H9 (cell line): Measurements from ENCODE around the gene MROH2A. TPM values are rescaled to one million over a fixed set of nuclear protein-coding genes. Genes with fewer than 3 reads are reported as not detected.

ENCODE experiments used
- DNase-seq: peaks from one replicate; pipeline ENCODE4 v3.0.0-alpha.2; 2017
- H2AFZ ChIP-seq: one replicate; pipeline ENCODE4 v1.6.1; 2013; ENCODE audit warnings: mild to moderate bottlenecking, low read length, control low read depth, moderate library complexity
- H2AK5ac ChIP-seq: 2 replicates; pipeline ENCODE4 v1.6.1; 2013; ENCODE audit warnings: low read length, control low read depth, mixed read lengths; ENCODE audit not compliant: insufficient read length
- H2BK120ac ChIP-seq: one replicate; pipeline ENCODE4 v1.6.1; 2013; ENCODE audit warnings: low read depth, mild to moderate bottlenecking, low read length, control low read depth, inconsistent platforms; ENCODE audit not compliant: poor library complexity, severe bottlenecking
- H2BK12ac ChIP-seq: 2 replicates; pipeline ENCODE4 v1.6.1; 2013; ENCODE audit warnings: low read length, control low read depth, mixed read lengths, low read depth; ENCODE audit not compliant: insufficient read length
- H2BK15ac ChIP-seq: 2 replicates; pipeline ENCODE4 v1.6.1; 2013; ENCODE audit warnings: low read depth, low read length, control low read depth
- H2BK20ac ChIP-seq: one replicate; pipeline ENCODE4 v1.6.1; 2013; ENCODE audit warnings: low read depth, mild to moderate bottlenecking, low read length, control low read depth, inconsistent platforms; ENCODE audit not compliant: poor library complexity, severe bottlenecking
- H2BK5ac ChIP-seq: 2 replicates; pipeline ENCODE4 v1.6.1; 2013; ENCODE audit warnings: low read length, control low read depth, mixed read lengths; ENCODE audit not compliant: insufficient read length
- H3K14ac ChIP-seq: 2 replicates; pipeline ENCODE4 v1.6.1; 2013; ENCODE audit warnings: low read length, control low read depth; ENCODE audit not compliant: insufficient read depth
- H3K18ac ChIP-seq: 2 replicates; pipeline ENCODE4 v1.6.1; 2013; ENCODE audit warnings: low read depth, mild to moderate bottlenecking, mixed read lengths, low read length, control low read depth; ENCODE audit not compliant: insufficient read length
- H3K23ac ChIP-seq: 2 replicates; pipeline ENCODE4 v1.6.1; 2013; ENCODE audit warnings: low read length, control low read depth, mixed read lengths, low read depth; ENCODE audit not compliant: insufficient read length
- H3K23me2 ChIP-seq: 2 replicates; pipeline ENCODE4 v1.6.1; 2013; ENCODE audit warnings: low read depth, mild to moderate bottlenecking, mixed read lengths, low read length, control low read depth; ENCODE audit not compliant: insufficient read length, poor library complexity, severe bottlenecking
- H3K27ac ChIP-seq: 2 replicates; pipeline ENCODE4 v1.5.1; 2013; ENCODE audit warnings: low read length, control low read depth, mixed read lengths, low read depth; ENCODE audit not compliant: insufficient read length
- H3K27me3 ChIP-seq: 2 replicates; pipeline ENCODE4 v1.6.1; 2013; ENCODE audit warnings: low read length, control low read depth, inconsistent platforms; ENCODE audit not compliant: insufficient read depth
- H3K4ac ChIP-seq: 2 replicates; pipeline ENCODE4 v1.6.1; 2013; ENCODE audit warnings: low read depth, mild to moderate bottlenecking, control low read depth, inconsistent platforms, low read length, moderate library complexity
- H3K4me1 ChIP-seq: 2 replicates; pipeline ENCODE4 v1.6.1; 2013; ENCODE audit warnings: low read length, control low read depth, inconsistent platforms; ENCODE audit not compliant: insufficient read depth
- H3K4me2 ChIP-seq: 2 replicates; pipeline ENCODE4 v1.6.1; 2013; ENCODE audit warnings: low read length, control low read depth, mixed read lengths; ENCODE audit not compliant: insufficient read length, insufficient read depth
- H3K56ac ChIP-seq: 2 replicates; pipeline ENCODE4 v1.6.1; 2013; ENCODE audit warnings: low read depth, mild to moderate bottlenecking, mixed read lengths, low read length, control low read depth; ENCODE audit not compliant: insufficient read length
- H3K79me1 ChIP-seq: 2 replicates; pipeline ENCODE4 v1.6.1; 2013; ENCODE audit warnings: low read depth, mild to moderate bottlenecking, moderate library complexity, low read length, control low read depth, inconsistent platforms; ENCODE audit not compliant: insufficient read depth, poor library complexity, severe bottlenecking
- H3K79me2 ChIP-seq: 2 replicates; pipeline ENCODE4 v1.6.1; 2013; ENCODE audit warnings: low read length, control low read depth, inconsistent platforms; ENCODE audit not compliant: insufficient read depth
- H3K9ac ChIP-seq: 2 replicates; pipeline ENCODE4 v1.6.1; 2013; ENCODE audit warnings: low read length, control low read depth, mixed read lengths; ENCODE audit not compliant: insufficient read length; ENCODE audit errors: extremely low read depth
- H3K9me3 ChIP-seq: one replicate; pipeline ENCODE4 v1.6.1; 2013; ENCODE audit warnings: low read depth, low read length, inconsistent platforms; ENCODE audit not compliant: control insufficient read depth
- H3T11ph ChIP-seq: one replicate; pipeline ENCODE4 v1.6.1; 2013; ENCODE audit warnings: mild to moderate bottlenecking, low read length, control low read depth, inconsistent platforms
- H4K20me1 ChIP-seq: one replicate; pipeline ENCODE4 v1.6.1; 2013; ENCODE audit not compliant: control insufficient read depth, insufficient read length, insufficient read depth
- H4K5ac ChIP-seq: 2 replicates; pipeline ENCODE4 v1.6.1; 2013; ENCODE audit warnings: low read depth, mild to moderate bottlenecking, mixed read lengths, low read length, control low read depth; ENCODE audit not compliant: insufficient read length
- H4K8ac ChIP-seq: replicated peaks from 2 replicates; pipeline ENCODE4 v1.6.1; 2013; ENCODE audit warnings: low read length, control low read depth, mixed read lengths, low read depth; ENCODE audit not compliant: insufficient read length
- H4K91ac ChIP-seq: 2 replicates; pipeline ENCODE4 v1.6.1; 2013; ENCODE audit warnings: low read depth, mild to moderate bottlenecking, moderate library complexity, mixed read lengths, low read length, control low read depth; ENCODE audit not compliant: insufficient read length
- H3K27ac Mint-ChIP-seq, 3 experiments: 2 replicates in 2 of 3; 3 replicates in 1 of 3; pipeline ENCODE4 v1.8.0; 2020 to 2021; ENCODE audit warnings: mixed read lengths in 3 of 3, mild to moderate bottlenecking in 1 of 3, moderate library complexity in 1 of 3
- H3K27me3 Mint-ChIP-seq: 2 replicates; pipeline ENCODE4 v1.8.0; 2021; ENCODE audit warnings: low read depth, mild to moderate bottlenecking, moderate library complexity, mixed read lengths
- H3K36me3 Mint-ChIP-seq, 3 experiments: 2 replicates in 2 of 3; 3 replicates in 1 of 3; pipeline ENCODE4 v1.8.0; 2020 to 2021; ENCODE audit warnings: low read depth in 3 of 3, mixed read lengths in 3 of 3; ENCODE audit not compliant: insufficient read depth in 1 of 3
- H3K4me1 Mint-ChIP-seq, 2 experiments: 2 replicates each; pipeline ENCODE4 v1.8.0; 2020; ENCODE audit warnings: mixed read lengths in 2 of 2
- H3K4me3 Mint-ChIP-seq, 2 experiments: 2 replicates in 1 of 2; 3 replicates in 1 of 2; pipeline ENCODE4 v1.8.0; 2020 to 2021; ENCODE audit warnings: mild to moderate bottlenecking in 2 of 2, mixed read lengths in 2 of 2, moderate library complexity in 1 of 2
- H3K9me3 Mint-ChIP-seq, 2 experiments: 2 replicates in 1 of 2; 3 replicates in 1 of 2; pipeline ENCODE4 v1.8.0; 2020; ENCODE audit warnings: mild to moderate bottlenecking in 2 of 2, mixed read lengths in 2 of 2, moderate library complexity in 1 of 2
- WGBS: extraction: QIAGEN DNeasy Blood & Tissue Kit; methylation state at CpG from one replicate; pipeline ENCODE4 v1.1.7; 2013; ENCODE audit warnings: missing lambda C conversion rate, low lambda C conversion rate, mixed read lengths; ENCODE audit not compliant: insufficient read length; ENCODE audit errors: extremely low coverage; 5-methylcytosine and 5-hydroxymethylcytosine counted together
- total RNA-seq: library from RNA; stranded (reverse); gene quantifications from 2 replicates; pipeline ENCODE4 v1.2.1, GENCODE V29; 2021
- TF ChIP-seq, protein P1 (sequence below): fragments of 200-600 bp; sonication (generic); conservative IDR thresholded peaks from 3 replicates; pipeline ENCODE4 v1.8.0; 2021; ENCODE audit warnings: antibody characterized with exemption, mild to moderate bottlenecking

The MROH2A gene
- total RNA-seq, 1 experiment from 2014 or later: not detected

DNA sequence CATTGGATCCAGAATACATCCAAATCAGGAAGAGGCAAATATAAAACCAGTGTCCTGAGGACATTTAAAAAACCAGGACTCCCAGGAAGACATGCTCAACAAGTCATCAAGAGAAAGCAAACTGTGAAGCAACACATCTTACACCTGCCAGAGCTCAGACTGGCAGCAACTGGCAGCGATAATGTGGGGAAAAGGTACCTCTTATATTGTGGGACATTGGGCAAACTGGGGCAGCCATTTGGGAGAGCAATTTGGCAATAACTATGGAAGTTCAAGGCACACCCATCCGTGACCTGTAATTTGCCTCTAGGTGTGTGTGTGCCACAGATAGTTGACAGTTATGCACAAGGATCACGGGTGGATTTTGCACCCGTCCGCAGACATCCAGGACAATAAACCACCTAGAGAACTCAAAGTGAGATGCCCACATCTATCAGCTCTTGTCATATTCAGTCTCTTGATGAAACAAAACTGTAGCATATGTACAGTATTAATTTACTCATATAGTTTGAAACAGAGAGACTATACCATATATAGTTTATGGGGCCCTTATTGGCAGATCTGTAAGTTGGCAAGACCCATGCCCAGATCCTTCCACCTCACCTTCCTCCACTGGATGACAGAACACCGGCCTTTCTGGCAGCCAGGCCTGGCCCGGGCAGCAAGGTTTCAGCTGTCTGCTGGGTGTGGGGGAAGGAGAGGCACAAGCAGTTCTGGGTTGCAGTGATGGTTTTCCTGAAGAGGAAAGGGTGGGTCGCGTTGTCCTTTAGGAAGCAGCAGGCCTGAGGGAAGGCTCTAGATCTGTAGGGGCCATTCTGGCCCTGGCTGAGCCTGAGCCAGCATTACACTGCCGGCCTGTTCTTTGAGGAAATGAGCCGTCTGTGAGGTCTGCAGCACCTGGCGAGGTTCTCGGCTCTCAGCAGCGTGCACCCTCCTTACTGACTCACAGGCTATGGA, 57.4 kb downstream of the MROH2A start:
- Histone ChIP-seq H4K20me1 (peaks cover 4% of the 10 kb centered on the region), H2BK120ac (no peak overlapping the region)

More for the DNA sequence above, 57.4 kb downstream of the MROH2A start:
- TF ChIP-seq, protein P1, sequence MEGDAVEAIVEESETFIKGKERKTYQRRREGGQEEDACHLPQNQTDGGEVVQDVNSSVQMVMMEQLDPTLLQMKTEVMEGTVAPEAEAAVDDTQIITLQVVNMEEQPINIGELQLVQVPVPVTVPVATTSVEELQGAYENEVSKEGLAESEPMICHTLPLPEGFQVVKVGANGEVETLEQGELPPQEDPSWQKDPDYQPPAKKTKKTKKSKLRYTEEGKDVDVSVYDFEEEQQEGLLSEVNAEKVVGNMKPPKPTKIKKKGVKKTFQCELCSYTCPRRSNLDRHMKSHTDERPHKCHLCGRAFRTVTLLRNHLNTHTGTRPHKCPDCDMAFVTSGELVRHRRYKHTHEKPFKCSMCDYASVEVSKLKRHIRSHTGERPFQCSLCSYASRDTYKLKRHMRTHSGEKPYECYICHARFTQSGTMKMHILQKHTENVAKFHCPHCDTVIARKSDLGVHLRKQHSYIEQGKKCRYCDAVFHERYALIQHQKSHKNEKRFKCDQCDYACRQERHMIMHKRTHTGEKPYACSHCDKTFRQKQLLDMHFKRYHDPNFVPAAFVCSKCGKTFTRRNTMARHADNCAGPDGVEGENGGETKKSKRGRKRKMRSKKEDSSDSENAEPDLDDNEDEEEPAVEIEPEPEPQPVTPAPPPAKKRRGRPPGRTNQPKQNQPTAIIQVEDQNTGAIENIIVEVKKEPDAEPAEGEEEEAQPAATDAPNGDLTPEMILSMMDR: no peak
- Mint-ChIP-seq H3K4me3 (no peak overlapping the region), H3K36me3 (peaks cover 49 to 66% (median 63%) of the 10 kb centered on the region in 3 experiments), H3K27ac (no peak overlapping the region), H3K4me1 (peaks cover 19 to 27% of the 10 kb centered on the region in 2 experiments), H3K27me3 (no peaks in the 10 kb centered on the region), H3K9me3 (no peaks in the 10 kb centered on the region)
- H3K4me1 ChIP-seq: no peaks in the 10 kb centered on the region
- no peak overlapping the region for H2BK20ac ChIP-seq
- no peak overlapping the region for H2AK5ac ChIP-seq
- no peak overlapping the region for H4K5ac ChIP-seq
- no peak overlapping the region for H2BK5ac ChIP-seq
- H3K9me3 ChIP-seq: no peaks in the 10 kb centered on the region
- no CpG with 5 or more reads among the region's 14 CpGs for WGBS
- H3K56ac ChIP-seq: no peak overlapping the region
- H3T11ph ChIP-seq: no peak overlapping the region
- H3K4me2 ChIP-seq: no peak overlapping the region
- H3K27me3 ChIP-seq: no peaks in the 10 kb centered on the region
- peaks cover 13% of the 10 kb centered on the region for H3K79me1 ChIP-seq
- no peak overlapping the region for H3K23ac ChIP-seq
- H3K9ac ChIP-seq: no peak overlapping the region
- no peak overlapping the region for H3K14ac ChIP-seq
- no peak for DNase-seq
- H2AFZ ChIP-seq: no peak overlapping the region
- peaks cover 17% of the 10 kb centered on the region; the same call in 1 of the 2 replicates for H3K79me2 ChIP-seq
- H3K4ac ChIP-seq: no peak overlapping the region
- H3K18ac ChIP-seq: no peak overlapping the region
- H4K91ac ChIP-seq: no peak overlapping the region
- H3K23me2 ChIP-seq: no peaks in the 10 kb centered on the region
- H3K27ac ChIP-seq: no peak overlapping the region
- no peak overlapping the region for H2BK12ac ChIP-seq
- H2BK15ac ChIP-seq: no peak overlapping the region
- no peak overlapping the region for H4K8ac ChIP-seq
